MM.1S (cell line): ENCODE results near the gene SARS1.

ENCODE experiments used
- DNase-seq: peaks from one replicate; pipeline ENCODE4 v3.0.0-alpha.2; 2015
- H2AFZ ChIP-seq: fragments of 300-600 bp; sonication (generic); 2 replicates; pipeline ENCODE4 v1.6.0; 2016; ENCODE audit warnings: antibody characterized with exemption, low read length
- H3F3A ChIP-seq: fragments of 300-600 bp; sonication (generic); 2 replicates; pipeline ENCODE4 v1.6.1; 2016; ENCODE audit warnings: mild to moderate bottlenecking, antibody characterized with exemption, low read length, moderate library complexity, mixed read lengths; ENCODE audit not compliant: insufficient read depth
- H3K27ac ChIP-seq: fragments of 300-600 bp; sonication (generic); 2 replicates; pipeline ENCODE4 v1.5.1; 2016; ENCODE audit warnings: mild to moderate bottlenecking, low read length
- H3K27me3 ChIP-seq: fragments of 300-600 bp; sonication (generic); replicated peaks from 2 replicates; pipeline ENCODE4 v1.6.0; 2016; ENCODE audit warnings: low read length; ENCODE audit not compliant: insufficient read depth
- H3K36me3 ChIP-seq: fragments of 300-600 bp; sonication (generic); replicated peaks from 2 replicates; pipeline ENCODE4 v1.6.1; 2016; ENCODE audit warnings: mild to moderate bottlenecking, low read length, mixed read lengths; ENCODE audit not compliant: insufficient read depth
- H3K4me1 ChIP-seq: fragments of 300-600 bp; sonication (generic); 2 replicates; pipeline ENCODE4 v1.6.1; 2016; ENCODE audit warnings: low read length, mixed read lengths
- H3K4me2 ChIP-seq: fragments of 300-600 bp; sonication (generic); 2 replicates; pipeline ENCODE4 v1.6.0; 2016; ENCODE audit warnings: low read depth, low read length
- H3K4me3 ChIP-seq: fragments of 300-600 bp; sonication (generic); 2 replicates; pipeline ENCODE4 v1.5.1; 2016; ENCODE audit warnings: low read length, mixed read lengths
- H3K79me2 ChIP-seq: fragments of 300-600 bp; sonication (generic); 2 replicates; pipeline ENCODE4 v1.6.1; 2016; ENCODE audit warnings: mixed run types, low read length, mixed read lengths
- H3K9ac ChIP-seq: fragments of 300-600 bp; sonication (generic); 2 replicates; pipeline ENCODE4 v1.6.1; 2016; ENCODE audit warnings: low read length, mixed read lengths
- H3K9me2 ChIP-seq: fragments of 300-600 bp; sonication (generic); replicated peaks from 2 replicates; pipeline ENCODE4 v1.6.1; 2016; ENCODE audit warnings: mild to moderate bottlenecking, low read length, mixed read lengths; ENCODE audit not compliant: insufficient read depth
- H3K9me3 ChIP-seq: fragments of 300-600 bp; sonication (generic); replicated peaks from 2 replicates; pipeline ENCODE4 v1.6.1; 2016; ENCODE audit warnings: mild to moderate bottlenecking, low read length, mixed read lengths; ENCODE audit not compliant: insufficient read depth
- H4K20me1 ChIP-seq: fragments of 300-600 bp; sonication (generic); 2 replicates; pipeline ENCODE4 v1.6.1; 2016; ENCODE audit warnings: mild to moderate bottlenecking, low read length, moderate library complexity, mixed read lengths; ENCODE audit not compliant: insufficient read depth
- CTCF ChIP-seq: fragments of 300-600 bp; sonication (generic); IDR thresholded peaks from 2 replicates; pipeline ENCODE4 v1.5.1; 2016; ENCODE audit warnings: antibody characterized with exemption, low read length, mixed read lengths
- EZH2 ChIP-seq: fragments of 300-600 bp; sonication (generic); optimal IDR thresholded peaks from 2 replicates; pipeline ENCODE3; 2017; ENCODE audit warnings: low read depth, mild to moderate bottlenecking, antibody characterized with exemption, low read length, mixed read lengths
- EZH2phosphoT487 ChIP-seq: fragments of 300-600 bp; sonication (generic); IDR thresholded peaks from 2 replicates; pipeline ENCODE4 v1.6.1; 2018; ENCODE audit warnings: antibody characterized with exemption, low read length

The SARS1 gene

DNA sequence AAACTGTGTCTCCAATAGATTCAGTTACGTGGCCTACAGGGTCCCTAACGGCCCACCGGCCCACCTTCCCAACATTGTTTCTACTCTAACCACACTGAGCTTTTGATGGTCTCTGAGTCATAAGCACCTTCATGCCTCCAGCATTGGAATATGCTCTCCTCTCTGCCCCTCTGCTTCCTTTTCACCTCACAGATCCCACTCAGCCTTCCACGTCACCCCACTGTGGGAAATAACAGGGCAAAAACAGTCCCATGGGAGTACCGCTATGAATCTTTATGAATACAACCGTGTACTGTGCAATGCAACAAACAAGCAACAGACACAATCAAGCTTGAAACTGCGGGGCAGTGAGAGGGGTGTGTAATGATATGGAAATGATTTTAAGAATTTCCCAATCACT is 5.3 kb upstream of the SARS1 start:
- Histone ChIP-seq H3K4me1 (no peaks in the 10 kb centered on the region), H3K9me2 (no peaks in the 10 kb centered on the region), H3K36me3 (no peaks in the 10 kb centered on the region), H3K9ac (no peak overlapping the region), H3K27me3 (no peaks in the 10 kb centered on the region), H3K27ac (no peak overlapping the region), H3F3A (no peaks in the 10 kb centered on the region), H3K9me3 (no peaks in the 10 kb centered on the region), H3K4me2 (no peak overlapping the region), H3K79me2 (no peaks in the 10 kb centered on the region), H3K4me3 (no peak overlapping the region), H4K20me1 (no peaks in the 10 kb centered on the region), H2AFZ (no peak overlapping the region)
- no peak for TF ChIP-seq EZH2
- TF ChIP-seq CTCF = no peak
- TF ChIP-seq EZH2phosphoT487 = no peak
- no peak for DNase-seq

GRCh38 chr1:109208836-109209463 is 4.8 kb upstream of the SARS1 start:
- Histone ChIP-seq H4K20me1 (no peaks in the 10 kb centered on the region), H3K79me2 (peaks cover 2% of the 10 kb centered on the region), H3K4me2 (no peak overlapping the region), H2AFZ (no peak overlapping the region), H3F3A (no peaks in the 10 kb centered on the region), H3K9me3 (no peaks in the 10 kb centered on the region), H3K4me3 (no peak overlapping the region), H3K36me3 (no peaks in the 10 kb centered on the region), H3K9me2 (no peaks in the 10 kb centered on the region), H3K27ac (no peak overlapping the region), H3K27me3 (no peaks in the 10 kb centered on the region), H3K9ac (no peak overlapping the region), H3K4me1 (no peaks in the 10 kb centered on the region)
- TF ChIP-seq EZH2 (no peak), CTCF (no peak), EZH2phosphoT487 (no peak)
- DNase-seq = no peak

GRCh38 chr1:109210058-109210457 is 3.7 kb upstream of the SARS1 start:
- Histone ChIP-seq H3K9me3 (no peaks in the 10 kb centered on the region), H2AFZ (no peak overlapping the region), H3K36me3 (no peaks in the 10 kb centered on the region), H3K4me3 (no peak overlapping the region), H3K4me2 (no peak overlapping the region), H3K27me3 (no peaks in the 10 kb centered on the region), H3F3A (no peaks in the 10 kb centered on the region), H3K9me2 (no peaks in the 10 kb centered on the region), H3K27ac (no peak overlapping the region), H4K20me1 (no peaks in the 10 kb centered on the region), H3K4me1 (0 out of 2 replicates have a peak, but pooled peaks cover 1% of the 10 kb centered on the region), H3K9ac (no peak overlapping the region), H3K79me2 (peaks cover 14% of the 10 kb centered on the region)
- DNase-seq = no peak
- TF ChIP-seq EZH2 (no peak), EZH2phosphoT487 (no peak), CTCF (no peak)
